GM23338 (cell line): ENCODE results near the gene ALCAM. TPM values are rescaled to one million over a fixed set of nuclear protein-coding genes. Genes with fewer than 3 reads are reported as not detected.

ENCODE experiments used
- ATAC-seq: fragments of 200-7000 bp; cut with Tn5 transposase; 3 replicates; pipeline ENCODE4 v1.9.1; 2020
- DNase-seq: peaks from one replicate; pipeline ENCODE4 v3.0.0-alpha.2; 2015; ENCODE audit warnings: low spot score
- H2AFZ ChIP-seq: fragments of 200-600 bp; sonication (generic); 2 replicates; pipeline ENCODE4 v1.8.0; 2016; ENCODE audit warnings: antibody characterized with exemption, mild to moderate bottlenecking, moderate library complexity
- H3F3A ChIP-seq: fragments of 200-600 bp; sonication (generic); replicated peaks from 2 replicates; pipeline ENCODE4 v1.8.0; 2017; ENCODE audit warnings: antibody characterized with exemption, mixed run types, low read depth
- H3K27ac ChIP-seq: fragments of 200-600 bp; sonication (generic); 2 replicates; pipeline ENCODE4 v1.6.1; 2016; ENCODE audit warnings: low read depth
- H3K27me3 ChIP-seq: fragments of 200-600 bp; sonication (generic); 2 replicates; pipeline ENCODE4 v1.8.0; 2016; ENCODE audit warnings: mild to moderate bottlenecking, mixed run types, moderate library complexity; ENCODE audit not compliant: insufficient read depth
- H3K36me3 ChIP-seq: fragments of 200-600 bp; sonication (generic); 2 replicates; pipeline ENCODE4 v1.8.0; 2016; ENCODE audit warnings: mild to moderate bottlenecking; ENCODE audit not compliant: insufficient read depth
- H3K4me1 ChIP-seq: fragments of 200-600 bp; sonication (generic); 2 replicates; pipeline ENCODE4 v1.8.0; 2016; ENCODE audit warnings: mild to moderate bottlenecking, moderate library complexity; ENCODE audit not compliant: insufficient read depth
- H3K4me2 ChIP-seq: fragments of 200-600 bp; sonication (generic); 2 replicates; pipeline ENCODE4 v1.7.1; 2017; ENCODE audit warnings: mixed run types
- H3K4me3 ChIP-seq: fragments of 200-600 bp; sonication (generic); 2 replicates; pipeline ENCODE4 v1.6.1; 2016; ENCODE audit warnings: mixed run types
- H3K79me2 ChIP-seq: fragments of 200-600 bp; sonication (generic); replicated peaks from 2 replicates; pipeline ENCODE4 v1.8.0; 2017; ENCODE audit warnings: mild to moderate bottlenecking; ENCODE audit not compliant: insufficient read depth
- H3K9me2 ChIP-seq: fragments of 200-600 bp; sonication (generic); 2 replicates; pipeline ENCODE4 v1.8.0; 2017; ENCODE audit not compliant: insufficient read depth
- H4K20me1 ChIP-seq: fragments of 200-600 bp; sonication (generic); replicated peaks from 2 replicates; pipeline ENCODE4 v1.8.0; 2017; ENCODE audit warnings: mild to moderate bottlenecking; ENCODE audit not compliant: insufficient read depth
- H3K27ac Mint-ChIP-seq: 2 replicates; pipeline ENCODE4 v1.8.0; 2020; ENCODE audit warnings: inconsistent platforms, mild to moderate bottlenecking, moderate library complexity, mixed read lengths
- H3K27me3 Mint-ChIP-seq: 3 replicates; pipeline ENCODE4 v1.8.0; 2022; ENCODE audit warnings: low read depth, mild to moderate bottlenecking, moderate library complexity, mixed read lengths, inconsistent platforms; ENCODE audit not compliant: insufficient read depth, poor library complexity
- H3K36me3 Mint-ChIP-seq: 3 replicates; pipeline ENCODE4 v1.8.0; 2021; ENCODE audit warnings: low read depth, mild to moderate bottlenecking, inconsistent platforms, moderate library complexity, mixed read lengths
- H3K4me1 Mint-ChIP-seq: 3 replicates; pipeline ENCODE4 v1.8.0; 2020; ENCODE audit warnings: mild to moderate bottlenecking, inconsistent platforms, mixed read lengths
- H3K4me3 Mint-ChIP-seq: 3 replicates; pipeline ENCODE4 v1.8.0; 2021; ENCODE audit warnings: moderate library complexity, mild to moderate bottlenecking, inconsistent platforms, mixed read lengths
- H3K9me3 Mint-ChIP-seq: 3 replicates; pipeline ENCODE4 v1.8.0; 2020; ENCODE audit warnings: moderate library complexity, mild to moderate bottlenecking, inconsistent platforms, mixed read lengths
- CREB1 ChIP-seq: fragments of 250-450 bp; sonication (Bioruptor Pico); IDR thresholded peaks from 2 replicates; pipeline ENCODE4 v1.5.0; 2020; ENCODE audit warnings: low read depth, mild to moderate bottlenecking, moderate library complexity
- EZH2 ChIP-seq: fragments of 200-600 bp; sonication (generic); IDR thresholded peaks from one replicate; pipeline ENCODE4 v1.8.0; 2017; ENCODE audit warnings: antibody characterized with exemption, mild to moderate bottlenecking, low read depth; ENCODE audit not compliant: unreplicated experiment
- EZH2phosphoT487 ChIP-seq: fragments of 200-600 bp; sonication (generic); IDR thresholded peaks from one replicate; pipeline ENCODE4 v1.8.1; 2018; ENCODE audit warnings: antibody characterized with exemption; ENCODE audit not compliant: unreplicated experiment
- JUNB ChIP-seq: IDR thresholded peaks from one replicate; pipeline ENCODE4 v1.6.1; 2016; ENCODE audit warnings: antibody characterized with exemption; ENCODE audit not compliant: unreplicated experiment
- NANOG ChIP-seq: IDR thresholded peaks from 2 replicates; pipeline ENCODE4 v1.6.1; 2016; ENCODE audit warnings: antibody characterized with exemption, borderline replicate concordance
- POLR2AphosphoS5 ChIP-seq: IDR thresholded peaks from 2 replicates; pipeline ENCODE4 v1.6.1; 2016; ENCODE audit warnings: antibody characterized with exemption, low read depth
- REST ChIP-seq: IDR thresholded peaks from one replicate; pipeline ENCODE4 v1.6.1; 2018; ENCODE audit warnings: antibody characterized with exemption; ENCODE audit not compliant: unreplicated experiment
- STAT1 ChIP-seq: IDR thresholded peaks from one replicate; pipeline ENCODE4 v1.6.1; 2016; ENCODE audit warnings: antibody characterized with exemption; ENCODE audit not compliant: unreplicated experiment
- ZNF114 ChIP-seq: fragments of 250-450 bp; sonication (Bioruptor Pico); IDR thresholded peaks from 2 replicates; pipeline ENCODE4 v1.5.0; 2020; ENCODE audit warnings: mild to moderate bottlenecking, moderate library complexity
- ZNF331 ChIP-seq: fragments of 250-450 bp; sonication (Bioruptor Pico); IDR thresholded peaks from 2 replicates; pipeline ENCODE4 v1.5.0; 2020; ENCODE audit warnings: low read depth, mild to moderate bottlenecking, moderate library complexity
- polyA plus RNA-seq: library from polyadenylated mRNA; unstranded; fragments of >200 nt; fragmentation: Nextera tagmentation; extraction: Ambion mirVana; gene quantifications from 2 replicates; pipeline ENCODE4 v1.2.1, GENCODE V29; 2016
- total RNA-seq: library from RNA; depleted of rRNA; stranded (reverse); fragments of >200 nt; shearing (Covaris generic); gene quantifications from 2 replicates; pipeline ENCODE4 v1.2.3, GENCODE V29; 2014
- TF ChIP-seq, protein P1 (sequence below): IDR thresholded peaks from 2 replicates; pipeline ENCODE4 v1.6.1; 2016; ENCODE audit warnings: antibody characterized with exemption
- TF ChIP-seq, protein P2 (sequence below): fragments of 250-450 bp; sonication (Bioruptor Pico); IDR thresholded peaks from 2 replicates; pipeline ENCODE4 v1.5.0; 2020; ENCODE audit warnings: mild to moderate bottlenecking, moderate library complexity
- TF ChIP-seq, protein P3 (sequence below), 2 experiments: fragments of 200-600 bp in 1 of 2; sonication (generic) in 1 of 2; conservative IDR thresholded peaks; 2 replicates each; pipeline versions ENCODE4 v1.5.1 to v1.6.1; 2016 to 2017; ENCODE audit warnings: antibody characterized with exemption in 2 of 2, low read depth in 2 of 2, mild to moderate bottlenecking in 2 of 2, moderate library complexity in 1 of 2

Gene ALCAM
- total and polyA plus RNA-seq, 2 experiments from 2014 or later = 11.3 to 36.0 TPM

GRCh38 chr3:105317841-105318240, 48.9 kb upstream of the ALCAM start:
- no peak overlapping the region for H2AFZ ChIP-seq
- H3K27me3 Mint-ChIP-seq = no peaks in the 10 kb centered on the region
- H3K27ac Mint-ChIP-seq = no peak overlapping the region
- H3K27me3 ChIP-seq = no peaks in the 10 kb centered on the region
- no peaks in the 10 kb centered on the region for H3K36me3 Mint-ChIP-seq
- DNase-seq (no peak), ATAC-seq (no peak)
- H3K36me3 ChIP-seq = no peaks in the 10 kb centered on the region
- no peak overlapping the region for H3K4me3 Mint-ChIP-seq
- no peaks in the 10 kb centered on the region for H3K9me3 Mint-ChIP-seq
- H3K9me2 ChIP-seq = no peaks in the 10 kb centered on the region
- no peaks in the 10 kb centered on the region for H3K79me2 ChIP-seq
- H3K4me1 Mint-ChIP-seq = no peaks in the 10 kb centered on the region
- no peaks in the 10 kb centered on the region for H3F3A ChIP-seq
- no peaks in the 10 kb centered on the region for H4K20me1 ChIP-seq
- no peaks in the 10 kb centered on the region for H3K4me1 ChIP-seq
- no peak overlapping the region for H3K4me3 ChIP-seq
- TF ChIP-seq CREB1 (no peak), ZNF331 (no peak), NANOG (no peak), EZH2phosphoT487 (no peak), STAT1 (no peak), JUNB (no peak), ZNF114 (CRISPR knock-in tag) (no peak), EZH2 (no peak), REST (no peak), POLR2AphosphoS5 (no peak)
- TF ChIP-seq, protein P1, sequence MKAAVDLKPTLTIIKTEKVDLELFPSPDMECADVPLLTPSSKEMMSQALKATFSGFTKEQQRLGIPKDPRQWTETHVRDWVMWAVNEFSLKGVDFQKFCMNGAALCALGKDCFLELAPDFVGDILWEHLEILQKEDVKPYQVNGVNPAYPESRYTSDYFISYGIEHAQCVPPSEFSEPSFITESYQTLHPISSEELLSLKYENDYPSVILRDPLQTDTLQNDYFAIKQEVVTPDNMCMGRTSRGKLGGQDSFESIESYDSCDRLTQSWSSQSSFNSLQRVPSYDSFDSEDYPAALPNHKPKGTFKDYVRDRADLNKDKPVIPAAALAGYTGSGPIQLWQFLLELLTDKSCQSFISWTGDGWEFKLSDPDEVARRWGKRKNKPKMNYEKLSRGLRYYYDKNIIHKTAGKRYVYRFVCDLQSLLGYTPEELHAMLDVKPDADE = no peak
- TF ChIP-seq, protein P2, sequence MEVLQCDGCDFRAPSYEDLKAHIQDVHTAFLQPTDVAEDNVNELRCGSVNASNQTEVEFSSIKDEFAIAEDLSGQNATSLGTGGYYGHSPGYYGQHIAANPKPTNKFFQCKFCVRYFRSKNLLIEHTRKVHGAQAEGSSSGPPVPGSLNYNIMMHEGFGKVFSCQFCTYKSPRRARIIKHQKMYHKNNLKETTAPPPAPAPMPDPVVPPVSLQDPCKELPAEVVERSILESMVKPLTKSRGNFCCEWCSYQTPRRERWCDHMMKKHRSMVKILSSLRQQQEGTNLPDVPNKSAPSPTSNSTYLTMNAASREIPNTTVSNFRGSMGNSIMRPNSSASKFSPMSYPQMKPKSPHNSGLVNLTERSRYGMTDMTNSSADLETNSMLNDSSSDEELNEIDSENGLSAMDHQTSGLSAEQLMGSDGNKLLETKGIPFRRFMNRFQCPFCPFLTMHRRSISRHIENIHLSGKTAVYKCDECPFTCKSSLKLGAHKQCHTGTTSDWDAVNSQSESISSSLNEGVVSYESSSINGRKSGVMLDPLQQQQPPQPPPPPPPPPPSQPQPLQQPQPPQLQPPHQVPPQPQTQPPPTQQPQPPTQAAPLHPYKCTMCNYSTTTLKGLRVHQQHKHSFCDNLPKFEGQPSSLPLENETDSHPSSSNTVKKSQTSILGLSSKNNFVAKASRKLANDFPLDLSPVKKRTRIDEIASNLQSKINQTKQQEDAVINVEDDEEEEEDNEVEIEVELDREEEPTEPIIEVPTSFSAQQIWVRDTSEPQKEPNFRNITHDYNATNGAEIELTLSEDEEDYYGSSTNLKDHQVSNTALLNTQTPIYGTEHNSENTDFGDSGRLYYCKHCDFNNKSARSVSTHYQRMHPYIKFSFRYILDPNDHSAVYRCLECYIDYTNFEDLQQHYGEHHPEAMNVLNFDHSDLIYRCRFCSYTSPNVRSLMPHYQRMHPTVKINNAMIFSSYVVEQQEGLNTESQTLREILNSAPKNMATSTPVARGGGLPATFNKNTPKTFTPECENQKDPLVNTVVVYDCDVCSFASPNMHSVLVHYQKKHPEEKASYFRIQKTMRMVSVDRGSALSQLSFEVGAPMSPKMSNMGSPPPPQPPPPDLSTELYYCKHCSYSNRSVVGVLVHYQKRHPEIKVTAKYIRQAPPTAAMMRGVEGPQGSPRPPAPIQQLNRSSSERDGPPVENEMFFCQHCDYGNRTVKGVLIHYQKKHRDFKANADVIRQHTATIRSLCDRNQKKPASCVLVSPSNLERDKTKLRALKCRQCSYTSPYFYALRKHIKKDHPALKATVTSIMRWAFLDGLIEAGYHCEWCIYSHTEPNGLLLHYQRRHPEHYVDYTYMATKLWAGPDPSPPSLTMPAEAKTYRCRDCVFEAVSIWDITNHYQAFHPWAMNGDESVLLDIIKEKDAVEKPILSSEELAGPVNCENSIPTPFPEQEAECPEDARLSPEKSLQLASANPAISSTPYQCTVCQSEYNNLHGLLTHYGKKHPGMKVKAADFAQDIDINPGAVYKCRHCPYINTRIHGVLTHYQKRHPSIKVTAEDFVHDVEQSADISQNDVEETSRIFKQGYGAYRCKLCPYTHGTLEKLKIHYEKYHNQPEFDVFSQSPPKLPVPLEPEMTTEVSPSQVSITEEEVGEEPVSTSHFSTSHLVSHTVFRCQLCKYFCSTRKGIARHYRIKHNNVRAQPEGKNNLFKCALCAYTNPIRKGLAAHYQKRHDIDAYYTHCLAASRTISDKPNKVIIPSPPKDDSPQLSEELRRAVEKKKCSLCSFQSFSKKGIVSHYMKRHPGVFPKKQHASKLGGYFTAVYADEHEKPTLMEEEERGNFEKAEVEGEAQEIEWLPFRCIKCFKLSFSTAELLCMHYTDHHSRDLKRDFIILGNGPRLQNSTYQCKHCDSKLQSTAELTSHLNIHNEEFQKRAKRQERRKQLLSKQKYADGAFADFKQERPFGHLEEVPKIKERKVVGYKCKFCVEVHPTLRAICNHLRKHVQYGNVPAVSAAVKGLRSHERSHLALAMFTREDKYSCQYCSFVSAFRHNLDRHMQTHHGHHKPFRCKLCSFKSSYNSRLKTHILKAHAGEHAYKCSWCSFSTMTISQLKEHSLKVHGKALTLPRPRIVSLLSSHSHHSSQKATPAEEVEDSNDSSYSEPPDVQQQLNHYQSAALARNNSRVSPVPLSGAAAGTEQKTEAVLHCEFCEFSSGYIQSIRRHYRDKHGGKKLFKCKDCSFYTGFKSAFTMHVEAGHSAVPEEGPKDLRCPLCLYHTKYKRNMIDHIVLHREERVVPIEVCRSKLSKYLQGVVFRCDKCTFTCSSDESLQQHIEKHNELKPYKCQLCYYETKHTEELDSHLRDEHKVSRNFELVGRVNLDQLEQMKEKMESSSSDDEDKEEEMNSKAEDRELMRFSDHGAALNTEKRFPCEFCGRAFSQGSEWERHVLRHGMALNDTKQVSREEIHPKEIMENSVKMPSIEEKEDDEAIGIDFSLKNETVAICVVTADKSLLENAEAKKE = no peak
- TF ChIP-seq, protein P3, sequence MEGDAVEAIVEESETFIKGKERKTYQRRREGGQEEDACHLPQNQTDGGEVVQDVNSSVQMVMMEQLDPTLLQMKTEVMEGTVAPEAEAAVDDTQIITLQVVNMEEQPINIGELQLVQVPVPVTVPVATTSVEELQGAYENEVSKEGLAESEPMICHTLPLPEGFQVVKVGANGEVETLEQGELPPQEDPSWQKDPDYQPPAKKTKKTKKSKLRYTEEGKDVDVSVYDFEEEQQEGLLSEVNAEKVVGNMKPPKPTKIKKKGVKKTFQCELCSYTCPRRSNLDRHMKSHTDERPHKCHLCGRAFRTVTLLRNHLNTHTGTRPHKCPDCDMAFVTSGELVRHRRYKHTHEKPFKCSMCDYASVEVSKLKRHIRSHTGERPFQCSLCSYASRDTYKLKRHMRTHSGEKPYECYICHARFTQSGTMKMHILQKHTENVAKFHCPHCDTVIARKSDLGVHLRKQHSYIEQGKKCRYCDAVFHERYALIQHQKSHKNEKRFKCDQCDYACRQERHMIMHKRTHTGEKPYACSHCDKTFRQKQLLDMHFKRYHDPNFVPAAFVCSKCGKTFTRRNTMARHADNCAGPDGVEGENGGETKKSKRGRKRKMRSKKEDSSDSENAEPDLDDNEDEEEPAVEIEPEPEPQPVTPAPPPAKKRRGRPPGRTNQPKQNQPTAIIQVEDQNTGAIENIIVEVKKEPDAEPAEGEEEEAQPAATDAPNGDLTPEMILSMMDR (conservative IDR thresholded peaks at IDR 0.05; ENCODE audit: low read depth in 2 of 2) = no peak
- no peak overlapping the region for H3K4me2 ChIP-seq
- H3K27ac ChIP-seq = no peak overlapping the region
